Measurements from ENCODE around the gene TMEM132D. TPM values are rescaled to one million over a fixed set of nuclear protein-coding genes. Genes with fewer than 3 reads are reported as not detected.

TMEM132D gene
- total RNA-seq, 1 donor from 2014 or later: 1.0 TPM

- no peak overlapping the region for H3K4me3 ChIP-seq
- no peaks in the 10 kb centered on the region for H3K9me3 ChIP-seq
- no peaks in the 10 kb centered on the region for H3K4me1 ChIP-seq
- TF ChIP-seq, protein P1, sequence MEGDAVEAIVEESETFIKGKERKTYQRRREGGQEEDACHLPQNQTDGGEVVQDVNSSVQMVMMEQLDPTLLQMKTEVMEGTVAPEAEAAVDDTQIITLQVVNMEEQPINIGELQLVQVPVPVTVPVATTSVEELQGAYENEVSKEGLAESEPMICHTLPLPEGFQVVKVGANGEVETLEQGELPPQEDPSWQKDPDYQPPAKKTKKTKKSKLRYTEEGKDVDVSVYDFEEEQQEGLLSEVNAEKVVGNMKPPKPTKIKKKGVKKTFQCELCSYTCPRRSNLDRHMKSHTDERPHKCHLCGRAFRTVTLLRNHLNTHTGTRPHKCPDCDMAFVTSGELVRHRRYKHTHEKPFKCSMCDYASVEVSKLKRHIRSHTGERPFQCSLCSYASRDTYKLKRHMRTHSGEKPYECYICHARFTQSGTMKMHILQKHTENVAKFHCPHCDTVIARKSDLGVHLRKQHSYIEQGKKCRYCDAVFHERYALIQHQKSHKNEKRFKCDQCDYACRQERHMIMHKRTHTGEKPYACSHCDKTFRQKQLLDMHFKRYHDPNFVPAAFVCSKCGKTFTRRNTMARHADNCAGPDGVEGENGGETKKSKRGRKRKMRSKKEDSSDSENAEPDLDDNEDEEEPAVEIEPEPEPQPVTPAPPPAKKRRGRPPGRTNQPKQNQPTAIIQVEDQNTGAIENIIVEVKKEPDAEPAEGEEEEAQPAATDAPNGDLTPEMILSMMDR (IDR thresholded peaks at IDR 0.05): no peak
- H3K27ac ChIP-seq: no peak overlapping the region
- H3K36me3 ChIP-seq: no peaks in the 10 kb centered on the region
- ATAC-seq (no peak), DNase-seq (no peak)
- intact Hi-C loops (cut with DNase I): no loop called here
- no peaks in the 10 kb centered on the region for H3K27me3 ChIP-seq
Measured at GRCh38 chr12:129776977-129777667, 126.7 kb downstream of the TMEM132D start.

DNA sequence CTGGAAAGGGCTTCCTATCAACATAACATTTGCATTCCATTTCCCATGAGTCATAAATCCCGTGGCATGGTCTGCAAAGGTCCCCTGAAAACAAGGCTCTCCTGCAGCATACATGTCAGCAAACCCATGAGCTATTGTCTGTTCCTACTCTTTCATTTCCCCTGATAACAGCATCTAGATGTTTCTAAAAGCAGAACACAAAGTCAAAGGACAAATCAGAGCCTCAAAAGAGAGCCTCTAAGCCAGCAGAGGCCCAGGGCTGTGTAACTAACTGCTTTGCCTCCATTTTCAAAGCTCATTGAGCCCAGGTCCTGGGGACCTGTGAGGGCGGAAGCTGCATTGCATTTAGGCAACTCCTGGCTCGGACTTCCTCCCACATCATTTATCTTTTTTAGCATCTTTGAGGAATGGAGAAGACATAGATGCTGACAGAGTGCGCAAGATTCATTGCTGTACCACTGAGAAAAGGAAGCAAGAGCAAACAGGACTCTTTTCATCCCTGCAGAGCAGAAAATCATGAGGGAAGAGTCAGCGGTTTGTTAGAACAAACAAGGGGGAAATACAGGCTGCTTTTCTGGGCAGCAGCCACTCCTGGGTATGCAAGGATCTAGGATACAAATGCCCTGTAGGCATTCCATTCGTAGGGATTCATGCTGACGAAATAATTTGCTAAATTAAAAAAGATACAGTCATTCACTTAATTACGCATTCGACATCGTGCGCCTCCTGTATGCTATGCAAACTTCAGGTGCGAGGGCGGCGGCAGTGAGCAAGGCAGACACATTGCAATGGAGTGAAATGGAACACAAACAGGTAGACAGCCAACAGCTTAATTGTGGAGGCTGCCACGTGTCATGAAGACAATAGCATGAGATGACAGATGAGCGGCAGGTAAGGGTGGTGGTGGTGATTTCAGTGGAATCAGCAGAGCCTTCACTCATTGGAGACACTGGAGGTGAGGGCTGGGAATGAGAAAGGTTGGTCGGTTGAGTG is 131.0 kb downstream of the TMEM132D start:
- no peaks in the 10 kb centered on the region for H3K27me3 ChIP-seq
- no peaks in the 10 kb centered on the region for H3K9me3 ChIP-seq
- no peak overlapping the region for H3K27ac ChIP-seq
- H3K4me1 ChIP-seq: no peaks in the 10 kb centered on the region
- no peak for DNase-seq
- no peak for ATAC-seq
- TF ChIP-seq, protein P1 (IDR thresholded peaks at IDR 0.05): no peak
- H3K36me3 ChIP-seq: no peaks in the 10 kb centered on the region
- H3K4me3 ChIP-seq: no peak overlapping the region
- intact Hi-C loops (cut with DNase I): no loop called here

- H3K4me3 ChIP-seq: no peak overlapping the region
- TF ChIP-seq, protein P1 (IDR thresholded peaks at IDR 0.05): no peak
- intact Hi-C loops (cut with DNase I): no loop called here
- no peak overlapping the region for H3K27ac ChIP-seq
- H3K36me3 ChIP-seq: no peaks in the 10 kb centered on the region
- no peaks in the 10 kb centered on the region for H3K4me1 ChIP-seq
- ATAC-seq (no peak), DNase-seq (no peak)
- H3K27me3 ChIP-seq: no peaks in the 10 kb centered on the region
- peaks cover 2% of the 10 kb centered on the region for H3K9me3 ChIP-seq
Measured at GRCh38 chr12:129771238-129771637, 132.6 kb downstream of the TMEM132D start.

DNA sequence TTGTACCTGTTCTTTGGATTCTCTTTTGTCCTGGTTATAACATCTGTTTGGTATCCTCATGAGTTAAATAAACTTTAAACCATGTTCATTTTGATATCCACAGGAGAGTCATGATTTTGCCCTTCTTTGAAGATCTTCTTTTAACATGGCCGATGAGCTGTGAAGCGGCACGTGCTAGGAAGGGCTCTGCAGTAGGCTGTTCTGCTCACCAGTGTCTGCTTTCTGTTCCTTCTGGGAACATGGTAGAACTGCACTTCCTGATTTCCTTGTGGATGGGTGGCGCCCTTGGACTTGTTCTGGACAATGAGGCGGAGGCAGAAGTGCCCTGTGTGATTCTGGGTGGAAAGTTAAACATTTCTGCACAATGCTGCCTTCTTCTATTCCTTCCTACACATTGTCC is 138.1 kb downstream of the TMEM132D start:
- ATAC-seq: no peak
- TF ChIP-seq, protein P1 (IDR thresholded peaks at IDR 0.05): no peak
- Histone ChIP-seq H3K27me3 (no peaks in the 10 kb centered on the region), H3K27ac (no peak overlapping the region), H3K4me1 (no peaks in the 10 kb centered on the region), H3K36me3 (no peaks in the 10 kb centered on the region), H3K9me3 (peaks cover 8% of the 10 kb centered on the region), H3K4me3 (no peak overlapping the region)
- DNase-seq: no peak
- intact Hi-C loops (cut with DNase I): no loop called here

GRCh38 chr12:129762436-129762835 is 141.4 kb downstream of the TMEM132D start:
- Histone ChIP-seq H3K9me3 (peaks cover 8% of the 10 kb centered on the region), H3K27me3 (no peaks in the 10 kb centered on the region), H3K27ac (no peak overlapping the region), H3K36me3 (no peaks in the 10 kb centered on the region), H3K4me3 (no peak overlapping the region), H3K4me1 (no peaks in the 10 kb centered on the region)
- DNase-seq (no peak), ATAC-seq (no peak)
- TF ChIP-seq, protein P1 (IDR thresholded peaks at IDR 0.05): no peak
- intact Hi-C loops (cut with DNase I): no loop called here
